ENCODE data around the gene SOWAHD. TPM values are rescaled to one million over a fixed set of nuclear protein-coding genes. Genes with fewer than 3 reads are reported as not detected.
A peak's percentile ranks its signal among the peaks of the same experiment; 100 is the strongest.

SOWAHD gene
- total and polyA plus RNA-seq, 4 donors: 0.10 to 2.5 (median 0.45) TPM

GRCh38 chrX:119758731-119759247, 401 bp downstream of the SOWAHD start:
- no peaks in the 10 kb centered on the region for H3K9me3 ChIP-seq (ENCODE audit: control insufficient read depth in 4 of 4, low read length in 3 of 4)
- peaks cover 1 to 18% (median 3%) of the 10 kb centered on the region in 4 donors for H3K4me1 ChIP-seq (ENCODE audit: control insufficient read depth in 4 of 4, insufficient read depth in 4 of 4, low read length in 3 of 4)
- H3K9ac ChIP-seq (ENCODE audit: low read depth in 1 of 2, low read length in 2 of 2): no peak overlapping the region
- WGBS: 2% methylated on average over 54 of the region's 54 CpGs
- DNase-seq (ENCODE audit: low spot score): no peak
- peak overlapping the region in 1 of 3 donors; percentile 55 for H3K4me3 ChIP-seq (ENCODE audit: low read depth in 1 of 3, low read length in 3 of 3)
- peak overlapping the region in 1 of 2 donors; percentile 3 for H3K27ac ChIP-seq (ENCODE audit: low read depth in 1 of 2, low read length in 2 of 2)
- no peaks in the 10 kb centered on the region for H3K36me3 ChIP-seq (ENCODE audit: control insufficient read depth in 4 of 4, insufficient read depth in 3 of 4, low read depth in 1 of 4, low read length in 3 of 4)
- TF ChIP-seq ZBTB33 (IDR thresholded peaks at IDR 0.05) (no peak), ATF3 (IDR thresholded peaks at IDR 0.05) (no peak), FOXA2 (IDR thresholded peaks at IDR 0.05) (no peak), HNF4G (IDR thresholded peaks at IDR 0.05) (no peak), CTCF (IDR thresholded peaks at IDR 0.05; ENCODE audit: low read depth, low read length, missing input control) (no peak), REST (IDR thresholded peaks at IDR 0.05) (no peak), JUND (IDR thresholded peaks at IDR 0.05) (no peak), EGR1 (IDR thresholded peaks at IDR 0.05; ENCODE audit: low read depth in 2 of 2) (no peak), MAX (IDR thresholded peaks at IDR 0.05) (no peak), NR2F2 (IDR thresholded peaks at IDR 0.05) (no peak), YY1 (IDR thresholded peaks at IDR 0.05) (no peak), RXRA (IDR thresholded peaks at IDR 0.05) (no peak), TAF1 (conservative IDR thresholded peaks at IDR 0.05) (no peak), HNF4A (conservative IDR thresholded peaks at IDR 0.05) (no peak), GABPA (IDR thresholded peaks at IDR 0.05 in 1 of 2, conservative IDR thresholded peaks at IDR 0.05 in 1 of 2) (no peak), RAD21 (IDR thresholded peaks at IDR 0.05) (no peak), SP1 (IDR thresholded peaks at IDR 0.05) (no peak), FOXA1 (IDR thresholded peaks at IDR 0.05) (no peak)
- H3K27me3 ChIP-seq (ENCODE audit: control insufficient read depth in 4 of 4, insufficient read depth in 4 of 4, low read length in 3 of 4): no peaks in the 10 kb centered on the region

All from liver (tissue), 9 donors.